WTC11 (cell line): Measurements from ENCODE around the gene GLT1D1. TPM values are rescaled to one million over a fixed set of nuclear protein-coding genes. Genes with fewer than 3 reads are reported as not detected.

Experiments
- ATAC-seq: fragments of 200-7000 bp; cut with Tn5 transposase; 2 replicates; pipeline ENCODE4 v1.10.0; 2021; ENCODE audit warnings: mild to moderate bottlenecking, moderate library complexity
- CTCF ChIA-PET: fragments of 300-600 bp; sonication (Branson Sonifier 250); formaldehyde crosslinking; loops from one replicate; lab custom pipeline; 2021; ENCODE audit warnings: antibody characterized with exemption; lab: Charles Lee
- POLR2A ChIA-PET: fragments of 350-600 bp; sonication (Branson Sonifier 250); formaldehyde crosslinking; loops from one replicate; lab custom pipeline; 2021; ENCODE audit warnings: antibody characterized with exemption; lab: Charles Lee
- DNase-seq: peaks from one replicate; pipeline ENCODE4 v3.0.0; 2021; ENCODE audit warnings: low spot score
- H3K27ac Mint-ChIP-seq: 2 replicates; pipeline ENCODE4 v1.8.0; 2021; ENCODE audit warnings: mixed read lengths
- H3K27me3 Mint-ChIP-seq: 2 replicates; pipeline ENCODE4 v1.8.0; 2021; ENCODE audit warnings: low read depth, mild to moderate bottlenecking, moderate library complexity, mixed read lengths
- H3K36me3 Mint-ChIP-seq: 2 replicates; pipeline ENCODE4 v1.8.0; 2021; ENCODE audit warnings: mixed read lengths
- H3K4me1 Mint-ChIP-seq: 2 replicates; pipeline ENCODE4 v1.8.0; 2022; ENCODE audit warnings: mixed read lengths
- H3K4me3 Mint-ChIP-seq: 2 replicates; pipeline ENCODE4 v1.8.0; 2021; ENCODE audit warnings: mild to moderate bottlenecking, moderate library complexity, mixed read lengths
- H3K9me3 Mint-ChIP-seq: 2 replicates; pipeline ENCODE4 v1.8.0; 2021; ENCODE audit warnings: mixed read lengths
- ATF1 ChIP-seq: sonication (generic); formaldehyde crosslinking; IDR thresholded peaks from 2 replicates; pipeline ENCODE4 v1.8.1; 2023; ENCODE audit warnings: mild to moderate bottlenecking, moderate library complexity, missing genetic modification reagents
- CBFB ChIP-seq: sonication (generic); formaldehyde crosslinking; IDR thresholded peaks from 2 replicates; pipeline ENCODE4 v1.8.1; 2022; ENCODE audit warnings: mild to moderate bottlenecking, low read depth, missing genetic modification reagents
- CREM ChIP-seq: sonication (generic); formaldehyde crosslinking; IDR thresholded peaks from 2 replicates; pipeline ENCODE4 v1.8.1; 2022; ENCODE audit warnings: mild to moderate bottlenecking, missing genetic modification reagents, moderate library complexity
- ETV6 ChIP-seq: sonication (generic); formaldehyde crosslinking; IDR thresholded peaks from 2 replicates; pipeline ENCODE4 v1.8.1; 2022; ENCODE audit warnings: mild to moderate bottlenecking, missing genetic modification reagents
- FOXP1 ChIP-seq: sonication (generic); formaldehyde crosslinking; IDR thresholded peaks from 2 replicates; pipeline ENCODE4 v1.8.0; 2022; ENCODE audit warnings: missing genetic modification reagents, mild to moderate bottlenecking, moderate library complexity, borderline replicate concordance
- KAT7 ChIP-seq: sonication (generic); formaldehyde crosslinking; IDR thresholded peaks from 2 replicates; pipeline ENCODE4 v1.8.1; 2023; ENCODE audit warnings: missing genetic modification reagents, mild to moderate bottlenecking, borderline replicate concordance
- PRRX2 ChIP-seq: fragments of 250-450 bp; sonication (Bioruptor Pico); IDR thresholded peaks from 2 replicates; pipeline ENCODE4 v1.8.0; 2021; ENCODE audit warnings: mild to moderate bottlenecking
- SMAD3 ChIP-seq: sonication (generic); formaldehyde crosslinking; IDR thresholded peaks from 2 replicates; pipeline ENCODE4 v1.8.0; 2022; ENCODE audit warnings: missing genetic modification reagents, mild to moderate bottlenecking, borderline replicate concordance
- SOX15 ChIP-seq: fragments of 250-450 bp; sonication (Bioruptor Pico); IDR thresholded peaks from 2 replicates; pipeline ENCODE4 v1.9.0; 2021; ENCODE audit warnings: mild to moderate bottlenecking
- ZBTB21 ChIP-seq: sonication (generic); formaldehyde crosslinking; IDR thresholded peaks from 2 replicates; pipeline ENCODE4 v1.8.1; 2023; ENCODE audit warnings: mild to moderate bottlenecking, missing genetic modification reagents, borderline replicate concordance
- ZNF121 ChIP-seq: sonication (generic); formaldehyde crosslinking; IDR thresholded peaks from 2 replicates; pipeline ENCODE4 v1.8.0; 2023; ENCODE audit warnings: missing genetic modification reagents
- ZNF232 ChIP-seq: sonication (generic); formaldehyde crosslinking; IDR thresholded peaks from 2 replicates; pipeline ENCODE4 v1.8.0; 2022; ENCODE audit warnings: mild to moderate bottlenecking, missing genetic modification reagents
- ZNF671 ChIP-seq: fragments of 250-450 bp; sonication (Bioruptor Pico); IDR thresholded peaks from 2 replicates; pipeline ENCODE4 v1.8.0; 2021; ENCODE audit warnings: mild to moderate bottlenecking
- total RNA-seq: library from RNA; stranded (reverse); gene quantifications from 3 replicates; pipeline ENCODE4 v1.2.3, GENCODE V29; 2021
- TF ChIP-seq, protein P1 (sequence below): fragments of 250-450 bp; sonication (Bioruptor Pico); IDR thresholded peaks from 2 replicates; pipeline ENCODE4 v1.9.0; 2021; ENCODE audit warnings: mild to moderate bottlenecking
- TF ChIP-seq, protein P2 (sequence below): sonication (generic); formaldehyde crosslinking; conservative IDR thresholded peaks from 2 replicates; pipeline ENCODE4 v1.8.1; 2022; ENCODE audit warnings: mild to moderate bottlenecking, missing genetic modification reagents
- TF ChIP-seq, protein P3 (sequence below): sonication (generic); formaldehyde crosslinking; IDR thresholded peaks from 2 replicates; pipeline ENCODE4 v1.8.0; 2023; ENCODE audit warnings: missing genetic modification reagents
- TF ChIP-seq, protein P4 (sequence below): fragments of 200-600 bp; IDR thresholded peaks from 2 replicates; pipeline ENCODE4 v1.8.0; 2022; ENCODE audit warnings: antibody characterized with exemption
- TF ChIP-seq, protein P5 (sequence below): sonication (generic); formaldehyde crosslinking; IDR thresholded peaks from 2 replicates; pipeline ENCODE4 v1.8.1; 2023; ENCODE audit warnings: mild to moderate bottlenecking, missing genetic modification reagents, borderline replicate concordance
- TF ChIP-seq, protein P6 (sequence below): sonication (generic); formaldehyde crosslinking; IDR thresholded peaks from 2 replicates; pipeline ENCODE4 v1.8.1; 2022; ENCODE audit warnings: mild to moderate bottlenecking, moderate library complexity, missing genetic modification reagents
- TF ChIP-seq, protein P7 (sequence below): fragments of 250-450 bp; sonication (Bioruptor Pico); IDR thresholded peaks from 2 replicates; pipeline ENCODE4 v1.9.0; 2021; ENCODE audit warnings: mild to moderate bottlenecking

The GLT1D1 gene
- total RNA-seq, 1 experiment from 2014 or later = 1.5 TPM

DNA sequence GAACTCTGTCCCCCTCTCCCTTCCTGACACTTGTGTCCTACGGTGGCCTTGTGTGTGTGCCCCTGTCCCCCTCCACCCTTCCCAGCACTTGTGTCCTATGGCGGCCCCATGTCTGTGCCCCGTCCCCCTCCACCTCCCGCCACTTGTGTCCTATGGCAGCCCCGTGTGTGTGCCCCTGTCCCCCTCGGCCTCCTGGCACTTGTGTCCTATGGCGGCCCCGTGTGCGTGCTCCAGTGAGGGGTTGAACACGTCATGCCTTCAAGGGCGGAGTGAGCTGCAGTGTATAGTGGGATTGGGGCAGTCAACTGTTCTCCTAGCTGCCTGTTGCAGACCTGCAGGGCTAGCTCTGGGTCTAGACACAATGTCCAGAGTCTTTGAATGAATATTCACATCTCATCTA, 108.7 kb downstream of the GLT1D1 start (continued):
- TF ChIP-seq, protein P1, sequence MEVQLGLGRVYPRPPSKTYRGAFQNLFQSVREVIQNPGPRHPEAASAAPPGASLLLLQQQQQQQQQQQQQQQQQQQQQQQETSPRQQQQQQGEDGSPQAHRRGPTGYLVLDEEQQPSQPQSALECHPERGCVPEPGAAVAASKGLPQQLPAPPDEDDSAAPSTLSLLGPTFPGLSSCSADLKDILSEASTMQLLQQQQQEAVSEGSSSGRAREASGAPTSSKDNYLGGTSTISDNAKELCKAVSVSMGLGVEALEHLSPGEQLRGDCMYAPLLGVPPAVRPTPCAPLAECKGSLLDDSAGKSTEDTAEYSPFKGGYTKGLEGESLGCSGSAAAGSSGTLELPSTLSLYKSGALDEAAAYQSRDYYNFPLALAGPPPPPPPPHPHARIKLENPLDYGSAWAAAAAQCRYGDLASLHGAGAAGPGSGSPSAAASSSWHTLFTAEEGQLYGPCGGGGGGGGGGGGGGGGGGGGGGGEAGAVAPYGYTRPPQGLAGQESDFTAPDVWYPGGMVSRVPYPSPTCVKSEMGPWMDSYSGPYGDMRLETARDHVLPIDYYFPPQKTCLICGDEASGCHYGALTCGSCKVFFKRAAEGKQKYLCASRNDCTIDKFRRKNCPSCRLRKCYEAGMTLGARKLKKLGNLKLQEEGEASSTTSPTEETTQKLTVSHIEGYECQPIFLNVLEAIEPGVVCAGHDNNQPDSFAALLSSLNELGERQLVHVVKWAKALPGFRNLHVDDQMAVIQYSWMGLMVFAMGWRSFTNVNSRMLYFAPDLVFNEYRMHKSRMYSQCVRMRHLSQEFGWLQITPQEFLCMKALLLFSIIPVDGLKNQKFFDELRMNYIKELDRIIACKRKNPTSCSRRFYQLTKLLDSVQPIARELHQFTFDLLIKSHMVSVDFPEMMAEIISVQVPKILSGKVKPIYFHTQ (CRISPR knock-in tag) = no peak
- TF ChIP-seq ATF1 (CRISPR knock-in tag) (no peak), CREM (no peak), ZNF121 (CRISPR knock-in tag) (no peak), SOX15 (CRISPR knock-in tag) (no peak), ZNF232 (CRISPR knock-in tag) (no peak), SMAD3 (no peak)
- TF ChIP-seq, protein P2, sequence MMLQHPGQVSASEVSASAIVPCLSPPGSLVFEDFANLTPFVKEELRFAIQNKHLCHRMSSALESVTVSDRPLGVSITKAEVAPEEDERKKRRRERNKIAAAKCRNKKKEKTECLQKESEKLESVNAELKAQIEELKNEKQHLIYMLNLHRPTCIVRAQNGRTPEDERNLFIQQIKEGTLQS = no peak
- TF ChIP-seq, protein P3, sequence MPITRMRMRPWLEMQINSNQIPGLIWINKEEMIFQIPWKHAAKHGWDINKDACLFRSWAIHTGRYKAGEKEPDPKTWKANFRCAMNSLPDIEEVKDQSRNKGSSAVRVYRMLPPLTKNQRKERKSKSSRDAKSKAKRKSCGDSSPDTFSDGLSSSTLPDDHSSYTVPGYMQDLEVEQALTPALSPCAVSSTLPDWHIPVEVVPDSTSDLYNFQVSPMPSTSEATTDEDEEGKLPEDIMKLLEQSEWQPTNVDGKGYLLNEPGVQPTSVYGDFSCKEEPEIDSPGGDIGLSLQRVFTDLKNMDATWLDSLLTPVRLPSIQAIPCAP = no peak

DNA sequence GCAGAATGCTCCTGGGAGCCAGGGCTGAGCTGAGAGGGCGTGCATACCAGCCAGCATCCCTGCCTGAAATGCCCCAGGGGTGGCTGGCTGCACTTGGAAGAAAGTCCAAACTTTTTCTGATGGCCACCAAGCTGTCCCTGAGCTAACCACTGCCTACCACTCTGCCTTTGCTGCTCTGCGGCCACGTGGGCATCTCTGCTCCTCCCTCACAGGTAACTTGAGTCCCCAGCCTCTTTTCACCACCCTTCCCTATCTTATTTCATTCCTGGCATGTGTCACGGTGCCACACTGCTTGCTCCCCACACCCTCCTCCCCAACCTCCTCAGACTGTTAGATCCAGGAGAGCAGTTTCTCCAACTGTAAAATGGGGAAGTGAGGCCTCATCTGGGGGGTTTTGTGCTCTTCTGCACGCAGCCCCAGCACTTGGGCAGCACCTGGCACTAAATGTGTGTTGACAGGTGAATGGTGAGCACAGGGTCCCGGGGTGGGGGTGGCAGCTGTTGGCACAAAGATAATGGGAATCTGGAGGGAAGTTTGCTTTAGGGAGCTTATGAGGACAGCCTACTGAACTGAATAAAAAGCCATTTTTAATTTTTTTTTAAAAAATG, 113.0 kb downstream of the GLT1D1 start:
- ChIA-PET CTCF (interaction anchor here (0.8 kb wide), 1 partner anchor 945 kb away, joined by 3 read pairs; no protein-coding TSS in a partner anchor), POLR2A (no interaction called here)
- Mint-ChIP-seq H3K36me3 (peaks cover 51% of the 10 kb centered on the region), H3K27ac (no peak overlapping the region), H3K4me3 (no peak overlapping the region), H3K27me3 (peaks cover 20% of the 10 kb centered on the region), H3K9me3 (peaks cover 44% of the 10 kb centered on the region), H3K4me1 (no peaks in the 10 kb centered on the region)
- DNase-seq (no peak), ATAC-seq (no peak)
- TF ChIP-seq ETV6 (no peak), FOXP1 (no peak), ZNF671 (CRISPR knock-in tag) (no peak), KAT7 (CRISPR knock-in tag) (no peak), CBFB (CRISPR knock-in tag) (no peak), ZBTB21 (CRISPR knock-in tag) (no peak), PRRX2 (CRISPR knock-in tag) (no peak)
- TF ChIP-seq, protein P4, sequence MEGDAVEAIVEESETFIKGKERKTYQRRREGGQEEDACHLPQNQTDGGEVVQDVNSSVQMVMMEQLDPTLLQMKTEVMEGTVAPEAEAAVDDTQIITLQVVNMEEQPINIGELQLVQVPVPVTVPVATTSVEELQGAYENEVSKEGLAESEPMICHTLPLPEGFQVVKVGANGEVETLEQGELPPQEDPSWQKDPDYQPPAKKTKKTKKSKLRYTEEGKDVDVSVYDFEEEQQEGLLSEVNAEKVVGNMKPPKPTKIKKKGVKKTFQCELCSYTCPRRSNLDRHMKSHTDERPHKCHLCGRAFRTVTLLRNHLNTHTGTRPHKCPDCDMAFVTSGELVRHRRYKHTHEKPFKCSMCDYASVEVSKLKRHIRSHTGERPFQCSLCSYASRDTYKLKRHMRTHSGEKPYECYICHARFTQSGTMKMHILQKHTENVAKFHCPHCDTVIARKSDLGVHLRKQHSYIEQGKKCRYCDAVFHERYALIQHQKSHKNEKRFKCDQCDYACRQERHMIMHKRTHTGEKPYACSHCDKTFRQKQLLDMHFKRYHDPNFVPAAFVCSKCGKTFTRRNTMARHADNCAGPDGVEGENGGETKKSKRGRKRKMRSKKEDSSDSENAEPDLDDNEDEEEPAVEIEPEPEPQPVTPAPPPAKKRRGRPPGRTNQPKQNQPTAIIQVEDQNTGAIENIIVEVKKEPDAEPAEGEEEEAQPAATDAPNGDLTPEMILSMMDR = no peak
- TF ChIP-seq, protein P5, sequence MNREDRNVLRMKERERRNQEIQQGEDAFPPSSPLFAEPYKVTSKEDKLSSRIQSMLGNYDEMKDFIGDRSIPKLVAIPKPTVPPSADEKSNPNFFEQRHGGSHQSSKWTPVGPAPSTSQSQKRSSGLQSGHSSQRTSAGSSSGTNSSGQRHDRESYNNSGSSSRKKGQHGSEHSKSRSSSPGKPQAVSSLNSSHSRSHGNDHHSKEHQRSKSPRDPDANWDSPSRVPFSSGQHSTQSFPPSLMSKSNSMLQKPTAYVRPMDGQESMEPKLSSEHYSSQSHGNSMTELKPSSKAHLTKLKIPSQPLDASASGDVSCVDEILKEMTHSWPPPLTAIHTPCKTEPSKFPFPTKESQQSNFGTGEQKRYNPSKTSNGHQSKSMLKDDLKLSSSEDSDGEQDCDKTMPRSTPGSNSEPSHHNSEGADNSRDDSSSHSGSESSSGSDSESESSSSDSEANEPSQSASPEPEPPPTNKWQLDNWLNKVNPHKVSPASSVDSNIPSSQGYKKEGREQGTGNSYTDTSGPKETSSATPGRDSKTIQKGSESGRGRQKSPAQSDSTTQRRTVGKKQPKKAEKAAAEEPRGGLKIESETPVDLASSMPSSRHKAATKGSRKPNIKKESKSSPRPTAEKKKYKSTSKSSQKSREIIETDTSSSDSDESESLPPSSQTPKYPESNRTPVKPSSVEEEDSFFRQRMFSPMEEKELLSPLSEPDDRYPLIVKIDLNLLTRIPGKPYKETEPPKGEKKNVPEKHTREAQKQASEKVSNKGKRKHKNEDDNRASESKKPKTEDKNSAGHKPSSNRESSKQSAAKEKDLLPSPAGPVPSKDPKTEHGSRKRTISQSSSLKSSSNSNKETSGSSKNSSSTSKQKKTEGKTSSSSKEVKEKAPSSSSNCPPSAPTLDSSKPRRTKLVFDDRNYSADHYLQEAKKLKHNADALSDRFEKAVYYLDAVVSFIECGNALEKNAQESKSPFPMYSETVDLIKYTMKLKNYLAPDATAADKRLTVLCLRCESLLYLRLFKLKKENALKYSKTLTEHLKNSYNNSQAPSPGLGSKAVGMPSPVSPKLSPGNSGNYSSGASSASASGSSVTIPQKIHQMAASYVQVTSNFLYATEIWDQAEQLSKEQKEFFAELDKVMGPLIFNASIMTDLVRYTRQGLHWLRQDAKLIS (CRISPR knock-in tag) = no peak
- TF ChIP-seq, protein P6, sequence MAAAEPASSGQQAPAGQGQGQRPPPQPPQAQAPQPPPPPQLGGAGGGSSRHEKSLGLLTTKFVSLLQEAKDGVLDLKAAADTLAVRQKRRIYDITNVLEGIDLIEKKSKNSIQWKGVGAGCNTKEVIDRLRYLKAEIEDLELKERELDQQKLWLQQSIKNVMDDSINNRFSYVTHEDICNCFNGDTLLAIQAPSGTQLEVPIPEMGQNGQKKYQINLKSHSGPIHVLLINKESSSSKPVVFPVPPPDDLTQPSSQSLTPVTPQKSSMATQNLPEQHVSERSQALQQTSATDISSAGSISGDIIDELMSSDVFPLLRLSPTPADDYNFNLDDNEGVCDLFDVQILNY (CRISPR knock-in tag) = no peak
- TF ChIP-seq, protein P2 = no peak
- TF ChIP-seq, protein P7, sequence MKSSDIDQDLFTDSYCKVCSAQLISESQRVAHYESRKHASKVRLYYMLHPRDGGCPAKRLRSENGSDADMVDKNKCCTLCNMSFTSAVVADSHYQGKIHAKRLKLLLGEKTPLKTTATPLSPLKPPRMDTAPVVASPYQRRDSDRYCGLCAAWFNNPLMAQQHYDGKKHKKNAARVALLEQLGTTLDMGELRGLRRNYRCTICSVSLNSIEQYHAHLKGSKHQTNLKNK (CRISPR knock-in tag) = no peak
